Measurements from ENCODE around the gene RAB31.

- TF ChIP-seq CTCF (IDR thresholded peaks at IDR 0.05) (no peak), POLR2A (IDR thresholded peaks at IDR 0.05) (no peak)
These were observed 190.9 kb downstream of the RAB31 start for GRCh38 chr18:9898792-9899549.

Measured in uterus (tissue), 2 donors.